Esophagus squamous epithelium (tissue), 5 donors: Measurements from ENCODE around the gene GALNT13. TPM values are rescaled to one million over a fixed set of nuclear protein-coding genes. Genes with fewer than 3 reads are reported as not detected.

Experiments
- DNase-seq: peaks from one replicate; lab custom pipeline; 2025; lab: John Stamatoyannopoulos, UW
- H3K27ac ChIP-seq, 4 donors: fragments of 200-600 bp; sonication (generic); one replicate each; pipeline ENCODE4 v1.5.1; 2016 to 2019; ENCODE audit warnings: mild to moderate bottlenecking in 1 of 4
- H3K27me3 ChIP-seq, 4 donors: fragments of 200-600 bp; sonication (generic); 1 replicate in 3 of 4; 2 replicates in 1 of 4; pipeline versions ENCODE4 v1.5.1 to v1.6.0; 2017 to 2021; ENCODE audit warnings: antibody characterized with exemption in 1 of 4
- H3K36me3 ChIP-seq, 3 donors: fragments of 200-600 bp; sonication (generic); one replicate each; pipeline ENCODE4 v1.5.1; 2016 to 2019
- H3K4me1 ChIP-seq, 3 donors: fragments of 200-600 bp; sonication (generic); one replicate each; pipeline ENCODE4 v1.5.1; 2017 to 2019
- H3K4me3 ChIP-seq, 4 donors: fragments of 200-600 bp; sonication (generic); 1 replicate in 3 of 4; 2 replicates in 1 of 4; pipeline ENCODE4 v1.5.1; 2016 to 2019; ENCODE audit warnings: mild to moderate bottlenecking in 2 of 4, moderate library complexity in 1 of 4
- H3K9me3 ChIP-seq, 3 donors: fragments of 200-600 bp; sonication (generic); one replicate each; pipeline ENCODE4 v1.5.1; 2016 to 2019
- POLR2A ChIP-seq, 4 donors: fragments of 450-650 bp; IDR thresholded peaks; one replicate each; pipeline ENCODE4 v1.6.1; 2017; ENCODE audit warnings: antibody characterized with exemption in 4 of 4, mild to moderate bottlenecking in 4 of 4, moderate library complexity in 3 of 4
- WGBS, 2 donors: methylation state at CpG; one replicate each; pipeline ENCODE4 v1.1.5; 2018; 5-methylcytosine and 5-hydroxymethylcytosine counted together
- intact Hi-C: fragments of 100-400 bp; cut with DNase I; formaldehyde crosslinking; loops from one replicate; pipeline ENCODE4 v1.15.0; 2022
- total RNA-seq, 4 donors: library from RNA; depleted of rRNA; stranded (reverse); fragments of >200 nt; gene quantifications; one replicate each; pipeline ENCODE4 v1.1.0, GENCODE V29; 2016
- TF ChIP-seq, protein P1 (sequence below), 6 experiments: fragments of 450-650 bp in 4 of 6; fragments of 200-600 bp in 2 of 6; sonication (generic) in 2 of 6; IDR thresholded peaks; one replicate each; pipeline ENCODE4 v1.5.1; 2016 to 2019; ENCODE audit warnings: antibody characterized with exemption in 6 of 6, mild to moderate bottlenecking in 4 of 6, moderate library complexity in 4 of 6
- donor health status: DM: yes; HTN: yes; CAD: no.

Gene GALNT13
- total RNA-seq, 4 donors from 2014 or later: 0.04 to 0.38 (median 0.17) TPM

DNA sequence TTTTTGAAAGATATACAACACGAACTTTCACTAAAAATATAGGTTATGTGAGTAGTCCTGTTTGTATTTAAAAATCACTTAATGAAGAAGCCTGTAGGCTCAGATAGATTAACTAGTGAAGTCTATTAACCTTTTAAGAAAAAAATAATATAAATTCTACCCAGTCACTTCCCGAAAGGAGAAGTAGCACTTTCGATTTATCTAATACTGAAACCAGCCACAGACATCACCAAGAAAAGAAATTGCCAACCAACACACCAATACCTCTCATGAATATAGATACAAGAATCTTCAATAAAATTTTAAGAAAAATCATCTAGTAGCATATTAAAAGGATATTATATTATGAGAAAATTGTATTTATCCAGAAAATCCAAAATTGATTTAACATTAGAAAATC is 160.5 kb downstream of the GALNT13 start:
- intact Hi-C loops: no loop called here

DNA sequence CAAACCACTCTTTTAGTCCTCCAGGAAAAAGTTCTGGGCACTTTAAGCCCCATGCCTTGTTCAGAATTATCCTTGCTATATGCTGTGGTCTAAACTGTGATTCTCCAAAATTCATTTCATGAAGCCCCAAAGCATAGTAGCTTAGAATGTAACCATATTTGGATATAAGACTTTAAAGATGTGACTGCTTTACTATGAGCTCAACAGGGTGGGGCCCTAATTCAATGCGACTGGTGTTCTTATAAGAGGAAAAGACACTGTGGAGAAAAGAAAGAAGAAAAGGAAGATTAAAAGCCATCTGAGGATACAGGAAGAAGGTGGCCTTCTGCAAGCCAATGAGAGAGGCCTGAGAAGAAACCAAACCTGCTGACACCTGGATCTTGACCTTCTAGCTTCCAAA is 174.8 kb downstream of the GALNT13 start:
- no peaks in the 10 kb centered on the region for H3K4me1 ChIP-seq
- no peaks in the 10 kb centered on the region for H3K27me3 ChIP-seq
- TF ChIP-seq, protein P1, sequence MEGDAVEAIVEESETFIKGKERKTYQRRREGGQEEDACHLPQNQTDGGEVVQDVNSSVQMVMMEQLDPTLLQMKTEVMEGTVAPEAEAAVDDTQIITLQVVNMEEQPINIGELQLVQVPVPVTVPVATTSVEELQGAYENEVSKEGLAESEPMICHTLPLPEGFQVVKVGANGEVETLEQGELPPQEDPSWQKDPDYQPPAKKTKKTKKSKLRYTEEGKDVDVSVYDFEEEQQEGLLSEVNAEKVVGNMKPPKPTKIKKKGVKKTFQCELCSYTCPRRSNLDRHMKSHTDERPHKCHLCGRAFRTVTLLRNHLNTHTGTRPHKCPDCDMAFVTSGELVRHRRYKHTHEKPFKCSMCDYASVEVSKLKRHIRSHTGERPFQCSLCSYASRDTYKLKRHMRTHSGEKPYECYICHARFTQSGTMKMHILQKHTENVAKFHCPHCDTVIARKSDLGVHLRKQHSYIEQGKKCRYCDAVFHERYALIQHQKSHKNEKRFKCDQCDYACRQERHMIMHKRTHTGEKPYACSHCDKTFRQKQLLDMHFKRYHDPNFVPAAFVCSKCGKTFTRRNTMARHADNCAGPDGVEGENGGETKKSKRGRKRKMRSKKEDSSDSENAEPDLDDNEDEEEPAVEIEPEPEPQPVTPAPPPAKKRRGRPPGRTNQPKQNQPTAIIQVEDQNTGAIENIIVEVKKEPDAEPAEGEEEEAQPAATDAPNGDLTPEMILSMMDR (IDR thresholded peaks at IDR 0.05): no peak
- no peak for TF ChIP-seq POLR2A (IDR thresholded peaks at IDR 0.05)
- no peak overlapping the region for H3K27ac ChIP-seq
- no peak overlapping the region for H3K4me3 ChIP-seq
- DNase-seq: no peak
- H3K9me3 ChIP-seq: no peaks in the 10 kb centered on the region
- H3K36me3 ChIP-seq: no peaks in the 10 kb centered on the region
- WGBS, 2 donors: 58 to 73% methylated on average over 1 of the region's 1 CpG
- intact Hi-C loops: no loop called here

More for the DNA sequence above, 160.5 kb downstream of the GALNT13 start:
- 66 to 67% methylated on average over 3 of the region's 3 CpGs for WGBS, 2 donors
- Histone ChIP-seq H3K4me1 (no peaks in the 10 kb centered on the region), H3K9me3 (no peaks in the 10 kb centered on the region), H3K4me3 (no peak overlapping the region), H3K27me3 (no peaks in the 10 kb centered on the region), H3K36me3 (no peaks in the 10 kb centered on the region), H3K27ac (no peak overlapping the region)
- DNase-seq: no peak
- TF ChIP-seq, protein P1 (IDR thresholded peaks at IDR 0.05): no peak
- TF ChIP-seq POLR2A (IDR thresholded peaks at IDR 0.05): no peak

DNA sequence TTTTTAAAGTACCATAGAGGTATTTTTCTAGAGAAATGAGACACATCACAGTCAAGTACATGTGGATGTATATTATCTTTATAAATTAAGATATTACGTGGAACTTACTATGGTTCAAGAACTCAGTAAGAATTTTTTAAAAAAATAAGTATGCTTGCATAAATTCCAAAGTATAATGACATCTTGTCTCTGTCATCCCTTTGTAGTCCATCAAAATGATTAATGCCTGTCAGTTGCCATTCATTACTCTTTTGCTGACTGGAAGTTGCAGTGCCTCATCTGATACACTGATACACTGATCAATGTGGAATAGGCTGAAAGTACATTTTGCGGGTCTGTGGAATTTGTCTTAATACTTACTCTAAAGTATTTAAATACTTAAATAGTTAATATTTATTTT is 177.2 kb downstream of the GALNT13 start:
- TF ChIP-seq, protein P1 (IDR thresholded peaks at IDR 0.05): no peak
- no peak for TF ChIP-seq POLR2A (IDR thresholded peaks at IDR 0.05)
- no peaks in the 10 kb centered on the region for H3K27me3 ChIP-seq
- WGBS, 2 donors: 82 to 84% methylated on average over 2 of the region's 2 CpGs
- H3K9me3 ChIP-seq: no peaks in the 10 kb centered on the region
- no peak for DNase-seq
- no peak overlapping the region for H3K4me3 ChIP-seq
- no peaks in the 10 kb centered on the region for H3K36me3 ChIP-seq
- intact Hi-C loops: no loop called here
- no peaks in the 10 kb centered on the region for H3K4me1 ChIP-seq
- H3K27ac ChIP-seq: no peak overlapping the region

DNA sequence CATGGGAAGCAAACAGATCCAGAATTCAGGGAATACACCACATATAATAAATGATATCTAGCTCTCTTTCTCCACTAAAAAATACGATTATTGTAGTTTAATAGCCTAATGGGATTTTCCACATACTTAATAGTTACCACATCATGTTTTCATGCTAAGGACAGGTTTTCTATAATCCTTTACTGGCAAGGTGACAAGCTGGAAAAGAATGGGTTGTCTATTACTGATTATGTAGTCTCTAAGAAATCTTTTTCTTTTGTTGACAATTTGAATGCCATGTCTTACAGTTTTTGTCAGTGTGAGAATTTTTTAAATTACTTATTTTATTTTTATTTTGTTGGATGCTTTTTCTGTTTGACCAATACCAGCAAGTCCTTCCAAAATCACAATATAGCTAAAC is 177.8 kb downstream of the GALNT13 start:
- H3K27ac ChIP-seq: no peak overlapping the region
- no peaks in the 10 kb centered on the region for H3K9me3 ChIP-seq
- 58 to 60% methylated on average over 1 of the region's 1 CpG for WGBS, 2 donors
- H3K4me1 ChIP-seq: no peaks in the 10 kb centered on the region
- no peak for DNase-seq
- H3K27me3 ChIP-seq: no peaks in the 10 kb centered on the region
- TF ChIP-seq, protein P1 (IDR thresholded peaks at IDR 0.05): no peak
- no peak for TF ChIP-seq POLR2A (IDR thresholded peaks at IDR 0.05)
- no peaks in the 10 kb centered on the region for H3K36me3 ChIP-seq
- H3K4me3 ChIP-seq: no peak overlapping the region
- intact Hi-C loops: no loop called here

DNA sequence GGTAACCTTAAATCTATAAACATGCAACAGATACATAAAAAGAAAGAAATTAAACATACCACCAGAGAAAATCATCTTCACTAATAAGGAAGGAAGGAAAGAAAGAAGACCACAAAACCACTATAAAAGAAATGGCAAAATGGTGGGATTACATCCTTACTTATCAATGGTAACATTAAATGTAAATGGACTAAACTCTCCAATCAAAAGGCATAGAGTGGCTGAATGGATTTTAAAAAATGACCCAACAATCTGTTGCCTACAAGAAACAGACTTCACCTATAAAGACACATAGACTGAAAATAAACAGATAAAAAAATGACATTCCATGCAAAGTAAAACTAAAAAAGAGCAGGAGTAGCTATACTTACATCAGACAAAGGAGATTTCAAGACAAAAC is 195.4 kb downstream of the GALNT13 start:
- intact Hi-C loops: no loop called here
- no peaks in the 10 kb centered on the region for H3K27me3 ChIP-seq
- TF ChIP-seq, protein P1 (IDR thresholded peaks at IDR 0.05): no peak
- no peak for TF ChIP-seq POLR2A (IDR thresholded peaks at IDR 0.05)

More for the DNA sequence above, 195.4 kb downstream of the GALNT13 start:
- H3K9me3 ChIP-seq: peaks cover 0 to 6% (median 0%) of the 10 kb centered on the region in 3 donors
- no peaks in the 10 kb centered on the region for H3K4me1 ChIP-seq
- no peak for DNase-seq
- no peaks in the 10 kb centered on the region for H3K36me3 ChIP-seq
- no peak overlapping the region for H3K4me3 ChIP-seq
- H3K27ac ChIP-seq: no peak overlapping the region
